OCI-LY3 (cell line): ENCODE measurements around the gene NOVA2.

Experiments
- H2AFZ ChIP-seq: fragments of 200-600, 300-600 bp; shearing (Covaris generic); 2 replicates; pipeline ENCODE4 v1.6.0; 2014; ENCODE audit warnings: antibody characterized with exemption, low read depth, low read length
- H3K27ac ChIP-seq: fragments of 200-600, 300-600 bp; sonication (generic); 2 replicates; pipeline ENCODE4 v1.5.1; 2014; ENCODE audit warnings: mild to moderate bottlenecking, low read length, moderate library complexity, mixed read lengths
- H3K27me3 ChIP-seq: fragments of 200-600, 300-600 bp; sonication (generic); 2 replicates; pipeline ENCODE4 v1.6.1; 2014; ENCODE audit warnings: low read depth, low read length, mixed read lengths
- H3K36me3 ChIP-seq: fragments of 200-600, 300-600 bp; sonication (generic); replicated peaks from 2 replicates; pipeline ENCODE3; 2014; ENCODE audit warnings: low read depth, low read length, mixed read lengths
- H3K4me1 ChIP-seq: fragments of 300-600, 200-600 bp; sonication (generic); 2 replicates; pipeline ENCODE4 v1.6.1; 2014; ENCODE audit warnings: low read length, mixed read lengths
- H3K4me2 ChIP-seq: fragments of 200-600, 300-600 bp; sonication (generic); 2 replicates; pipeline ENCODE4 v1.6.1; 2014; ENCODE audit warnings: low read length, mixed read lengths
- H3K4me3 ChIP-seq: fragments of 300-600, 200-600 bp; sonication (generic); 2 replicates; pipeline ENCODE4 v1.5.1; 2014; ENCODE audit warnings: antibody characterized with exemption, mild to moderate bottlenecking, low read length, moderate library complexity
- H3K79me2 ChIP-seq: fragments of 300-600, 200-600 bp; shearing (Covaris generic); 2 replicates; pipeline ENCODE4 v1.6.1; 2014; ENCODE audit warnings: mild to moderate bottlenecking, low read length, mixed read lengths
- H3K9ac ChIP-seq: fragments of 300-600, 200-600 bp; shearing (Covaris generic); 2 replicates; pipeline ENCODE4 v1.6.0; 2014; ENCODE audit warnings: mild to moderate bottlenecking, low read length, moderate library complexity
- H3K9me3 ChIP-seq: fragments of 200-600, 300-600 bp; shearing (Covaris generic); 2 replicates; pipeline ENCODE4 v1.6.1; 2014; ENCODE audit warnings: low read length, mixed read lengths; ENCODE audit not compliant: insufficient read depth
- H4K20me1 ChIP-seq: fragments of 200-600, 300-600 bp; sonication (generic); 2 replicates; pipeline ENCODE4 v1.6.1; 2016; ENCODE audit warnings: low read length, mixed read lengths; ENCODE audit not compliant: insufficient read depth
- CTCF ChIP-seq: fragments of 200-600, 300-600 bp; sonication (generic); IDR thresholded peaks from 2 replicates; pipeline ENCODE4 v1.5.1; 2014; ENCODE audit warnings: antibody characterized with exemption, low read length, low read depth
- EZH2phosphoT487 ChIP-seq: fragments of 200-600 bp; shearing (Covaris generic); IDR thresholded peaks from 2 replicates; pipeline ENCODE4 v1.6.1; 2018; ENCODE audit warnings: antibody characterized with exemption, mixed run types, low read depth

Gene NOVA2

GRCh38 chr19:45996933-45997332 is 23.3 kb upstream of the NOVA2 start:
- no peak overlapping the region for H2AFZ ChIP-seq
- no peaks in the 10 kb centered on the region for H3K27me3 ChIP-seq
- peaks cover 7% of the 10 kb centered on the region for H3K4me1 ChIP-seq
- no peaks in the 10 kb centered on the region for H4K20me1 ChIP-seq
- H3K79me2 ChIP-seq, result peaks cover 7% of the 10 kb centered on the region
- H3K4me2 ChIP-seq, result no peak overlapping the region
- no peak overlapping the region for H3K27ac ChIP-seq
- TF ChIP-seq CTCF (no peak), EZH2phosphoT487 (no peak)
- H3K9ac ChIP-seq, result no peak overlapping the region
- no peaks in the 10 kb centered on the region for H3K9me3 ChIP-seq
- H3K4me3 ChIP-seq, result no peak overlapping the region
- peaks cover 5% of the 10 kb centered on the region for H3K36me3 ChIP-seq

- H2AFZ ChIP-seq, result peak overlapping the region; percentile 61; the same call in 1 of the 2 replicates
- H3K9me3 ChIP-seq, result no peaks in the 10 kb centered on the region
- peaks cover 7% of the 10 kb centered on the region for H3K4me1 ChIP-seq
These were observed 22.2 kb upstream of the NOVA2 start for GRCh38 chr19:45995715-45996385.

GRCh38 chr19:45994998-45995714 is 21.5 kb upstream of the NOVA2 start, which contains the start of gene CCDC61:
Gene CCDC61 (plus strand): TSS chr19:45995467. CDS start chr19:46003019, 7,552 bp downstream.
- Histone ChIP-seq H3K4me3 (peak within 1 kb of the TSS; percentile 86), H4K20me1 (no peaks in the 10 kb centered on the region), H3K4me1 (peaks cover 7% of the 10 kb centered on the region), H3K79me2 (peaks cover 7% of the 10 kb centered on the region), H3K36me3 (peaks cover 5% of the 10 kb centered on the region), H3K27ac (no peak within 1 kb of the TSS), H3K4me2 (peak within 1 kb of the TSS; percentile 82), H3K9ac (peak within 1 kb of the TSS; percentile 82), H3K27me3 (0 out of 2 replicates have a peak, but pooled peaks cover 3% of the 10 kb centered on the region), H2AFZ (peak within 1 kb of the TSS; percentile 91), H3K9me3 (no peaks in the 10 kb centered on the region)
- TF ChIP-seq CTCF, result no peak
- no peak for TF ChIP-seq EZH2phosphoT487

More at GRCh38 chr19:45995715-45996385, 22.2 kb upstream of the NOVA2 start:
- TF ChIP-seq EZH2phosphoT487 (no peak), CTCF (no peak)
- Histone ChIP-seq H3K79me2 (peaks cover 7% of the 10 kb centered on the region), H3K27ac (no peak overlapping the region), H3K4me3 (peak overlapping the region; percentile 86), H3K36me3 (peaks cover 5% of the 10 kb centered on the region), H3K9ac (peak overlapping the region; percentile 82), H4K20me1 (no peaks in the 10 kb centered on the region), H3K27me3 (no peaks in the 10 kb centered on the region), H3K4me2 (peak overlapping the region; percentile 82)

- Histone ChIP-seq H4K20me1 (no peaks in the 10 kb centered on the region), H3K4me2 (peak overlapping the region; percentile 70), H3K4me3 (peak overlapping the region; percentile 80), H3K27me3 (peaks cover 6% of the 10 kb centered on the region; the same call in 1 of the 2 replicates), H3K9ac (peak overlapping the region; percentile 71), H3K9me3 (no peaks in the 10 kb centered on the region), H2AFZ (peak overlapping the region; percentile 91), H3K27ac (no peak overlapping the region), H3K36me3 (peaks cover 5% of the 10 kb centered on the region), H3K4me1 (peaks cover 7% of the 10 kb centered on the region), H3K79me2 (peaks cover 7% of the 10 kb centered on the region)
- TF ChIP-seq EZH2phosphoT487 (no peak), CTCF (no peak)
These were observed 20.9 kb upstream of the NOVA2 start for GRCh38 chr19:45994456-45994997.
